Measurements from ENCODE around the gene TCN1.

DNA sequence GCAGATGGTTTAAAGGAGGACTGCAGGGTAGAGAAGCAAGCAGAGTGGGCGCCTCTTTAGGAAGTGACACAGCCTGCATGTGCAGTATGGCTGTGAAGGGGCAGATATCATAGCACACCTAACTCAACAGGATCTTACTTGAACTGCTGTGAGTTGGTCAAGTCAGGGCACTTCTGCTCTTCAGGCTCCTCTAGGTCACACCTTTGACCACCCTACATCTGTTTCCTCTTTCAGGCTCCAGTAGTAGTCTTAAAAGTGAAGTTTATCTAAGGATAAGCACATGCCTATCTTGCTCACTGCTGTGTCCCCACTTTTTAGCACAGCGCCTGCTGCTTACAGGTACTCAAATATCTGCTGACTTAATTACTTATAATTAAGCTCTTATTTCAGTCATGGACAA lies 62.2 kb downstream of the TCN1 start:
- TF ChIP-seq POLR2A (IDR thresholded peaks at IDR 0.05; ENCODE audit: extremely low read depth, insufficient read length) (no peak), CTCF (IDR thresholded peaks at IDR 0.05; ENCODE audit: low read depth, low read length) (no peak), MYC (IDR thresholded peaks at IDR 0.05; ENCODE audit: low read depth, low read length) (no peak)

Measured in NB4 (cell line).